Hippocampal formation (tissue), 2 donors: ENCODE measurements around the gene UCN2.
"Not testable (repeated sequence)": the region's sequence is repeated elsewhere in the genome, so short reads cannot be mapped to it uniquely, and the experiment has no call there.

Source experiments
- DNase-seq, 2 donors: peaks; one replicate each; lab custom pipeline; 2025; lab: John Stamatoyannopoulos, UW

UCN2 gene

GRCh38 chr3:48561045-48561736, 2.4 kb downstream of the UCN2 start:
- peak in 1 of 2 donors; percentile 27 for DNase-seq

DNA sequence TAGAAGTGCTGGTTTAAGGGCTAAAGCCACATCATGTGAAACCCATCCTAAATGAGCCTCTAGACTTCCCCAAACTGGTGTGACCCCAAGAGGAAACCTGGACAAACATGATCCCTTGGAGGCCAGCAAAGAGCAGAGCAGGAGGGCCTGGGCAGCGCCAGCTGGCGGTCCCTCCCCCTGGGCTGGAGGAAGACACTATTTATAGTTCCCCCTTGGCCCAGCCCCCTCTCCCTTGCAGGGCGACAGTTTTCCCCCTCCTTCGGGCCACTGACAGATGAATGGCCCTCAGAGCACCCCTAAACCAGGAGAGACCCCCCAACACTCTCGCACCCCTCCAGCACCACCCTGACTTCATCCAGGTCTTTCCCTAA, 2.9 kb downstream of the UCN2 start:
- DNase-seq = no peak

- DNase-seq = no peak
These were observed 5.0 kb downstream of the UCN2 start for GRCh38 chr3:48558493-48559134.

GRCh38 chr3:48556796-48557626, 6.6 kb downstream of the UCN2 start, which contains the start of gene PFKFB4:
Gene PFKFB4, minus strand, starts transcription at chr3:48556803. Its CDS starts 26 bp downstream, at chr3:48556777.
- DNase-seq = peak; percentile 99 to 100

DNA sequence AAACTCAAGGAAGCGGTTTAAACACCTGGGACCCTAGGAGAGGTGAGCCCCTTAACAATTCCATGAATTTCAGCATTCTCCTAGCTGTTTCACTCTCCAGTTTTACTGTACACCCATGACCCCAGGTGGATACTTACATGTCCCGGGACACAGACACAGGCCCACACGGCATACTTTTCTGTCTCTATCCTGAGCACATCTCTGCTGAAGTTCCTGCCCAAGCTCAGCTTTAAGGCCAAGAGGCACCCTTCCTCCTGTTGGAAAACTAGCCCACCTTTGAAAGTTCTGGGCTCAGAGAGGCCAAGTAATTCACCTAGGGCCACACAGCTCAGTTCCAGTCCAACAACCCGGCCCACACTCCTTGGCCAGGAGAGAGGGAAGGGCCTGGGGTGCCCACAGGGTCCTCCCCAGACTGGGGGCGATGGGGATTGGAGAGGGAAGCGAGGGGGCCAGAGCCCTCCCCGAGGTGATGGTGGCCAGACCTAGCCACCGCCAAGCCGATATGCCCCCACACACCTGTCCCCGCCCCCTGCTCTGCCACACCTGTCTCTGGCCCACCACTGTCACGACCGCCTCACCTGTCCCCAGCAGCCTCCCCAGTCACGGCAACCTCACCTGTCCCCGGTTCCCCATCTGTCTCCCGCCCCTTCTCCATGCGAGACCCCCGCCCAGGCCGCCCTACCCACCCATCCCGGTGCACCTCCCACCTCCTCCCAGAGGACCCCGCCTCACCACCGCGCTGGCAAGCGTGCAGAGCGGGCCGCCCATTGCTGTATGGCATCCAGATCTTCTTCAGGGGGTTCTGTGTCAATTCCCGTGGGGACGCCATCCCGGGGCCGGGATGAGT, 7.4 kb downstream of the UCN2 start:
- no peak for DNase-seq

- DNase-seq = no peak
These were observed 8.2 kb downstream of the UCN2 start for GRCh38 chr3:48555231-48555948.

GRCh38 chr3:48553886-48554845, 9.4 kb downstream of the UCN2 start:
- DNase-seq = no peak

DNA sequence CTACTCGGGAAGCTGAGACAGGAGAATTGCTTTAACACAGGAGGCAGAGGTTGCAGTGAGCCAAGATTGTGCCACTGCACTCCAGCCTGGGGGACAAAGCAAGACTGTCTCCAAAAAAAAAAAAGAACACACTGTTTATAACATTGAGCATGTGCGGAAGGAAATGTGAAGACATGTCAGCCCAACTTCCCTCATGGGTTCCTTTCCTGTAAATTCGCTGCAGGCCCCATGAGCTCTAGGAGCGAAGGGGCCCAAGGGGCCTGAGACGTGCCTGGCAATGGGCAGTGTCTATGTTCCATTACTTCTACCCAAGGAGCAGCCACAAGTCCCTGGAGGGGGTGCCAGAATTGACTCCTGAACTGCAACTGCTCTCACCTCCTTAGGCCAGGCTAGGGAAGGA, 10.2 kb downstream of the UCN2 start:
- no peak for DNase-seq

GRCh38 chr3:48552111-48552951, 11.2 kb downstream of the UCN2 start:
- no peak for DNase-seq

GRCh38 chr3:48551651-48552050, 11.9 kb downstream of the UCN2 start:
- DNase-seq = not testable (repeated sequence)

- DNase-seq = peak; percentile 83 to 84
These were observed 14.6 kb downstream of the UCN2 start for GRCh38 chr3:48548729-48549705.

- DNase-seq = no peak
These were observed 15.5 kb downstream of the UCN2 start for GRCh38 chr3:48548126-48548525.

DNA sequence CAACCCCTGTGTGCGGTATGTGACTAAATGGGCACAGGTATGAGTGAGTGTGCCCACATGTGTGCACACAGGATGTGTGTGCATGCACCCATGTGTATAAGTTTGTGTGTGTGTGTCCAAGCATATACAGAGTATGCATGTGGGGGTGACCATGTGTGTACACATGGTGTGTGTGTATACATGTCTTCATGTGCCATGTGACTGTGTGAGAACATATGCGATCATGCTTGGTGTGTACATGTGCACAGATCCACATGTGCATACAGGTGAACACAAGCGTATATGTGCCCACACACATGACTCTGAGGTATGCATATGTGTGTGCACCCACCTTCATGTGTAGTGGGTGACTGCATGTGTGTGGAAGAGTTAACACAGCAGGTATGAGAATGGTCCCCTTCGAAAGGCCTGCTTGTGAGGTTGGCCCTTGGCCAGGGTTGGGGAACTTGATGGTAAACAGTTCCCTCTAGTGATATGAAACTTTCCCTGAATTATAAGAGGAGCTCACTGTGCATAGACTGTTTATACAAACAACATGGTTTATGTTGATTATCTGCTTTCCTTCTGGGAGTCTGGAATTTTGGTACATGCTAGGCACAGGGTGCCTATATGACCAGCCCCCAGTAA, 17.3 kb downstream of the UCN2 start:
- DNase-seq = peak in 1 of 2 donors; percentile 8

DNA sequence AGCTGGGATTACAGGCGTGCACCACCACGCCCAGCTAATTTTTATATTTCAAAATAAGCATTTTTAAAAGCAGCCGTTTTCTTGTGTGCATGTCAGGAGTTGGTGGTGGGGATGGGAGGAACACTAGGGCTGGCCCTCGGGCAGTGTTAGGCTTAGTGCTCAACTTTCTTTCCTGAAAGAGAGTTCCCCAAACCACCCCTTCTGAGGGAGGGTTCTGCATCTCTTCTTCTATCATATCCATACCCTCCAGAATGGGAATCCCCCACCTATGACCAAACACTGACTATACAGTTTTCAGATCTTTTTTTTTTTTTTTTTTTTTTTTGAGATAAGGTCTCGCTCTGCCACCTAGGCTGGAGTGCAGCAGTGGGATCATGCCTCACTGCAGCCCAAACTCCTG, 19.4 kb downstream of the UCN2 start:
- no peak for DNase-seq

- DNase-seq = peak in 1 of 2 donors; percentile 45
These were observed 20.2 kb downstream of the UCN2 start for GRCh38 chr3:48543271-48543866.

GRCh38 chr3:48538451-48538850, 25.1 kb downstream of the UCN2 start:
- DNase-seq = no peak

- DNase-seq = no peak
These were observed 26.8 kb downstream of the UCN2 start for GRCh38 chr3:48536785-48537184.
